ENCODE measurements around the gene NFIX.

GRCh38 chr19:12955996-12956395 is 39.3 kb upstream of the NFIX start:
- TF ChIP-seq CTCF (conservative IDR thresholded peaks at IDR 0.05; ENCODE audit: low read depth in 2 of 2) (no peak), EZH2phosphoT487 (IDR thresholded peaks at IDR 0.05; ENCODE audit: unreplicated experiment) (no peak), CREB1 (CRISPR knock-in tag; IDR thresholded peaks at IDR 0.05; ENCODE audit: low read depth) (no peak), POLR2AphosphoS5 (IDR thresholded peaks at IDR 0.05; ENCODE audit: low read depth) (no peak), EZH2 (IDR thresholded peaks at IDR 0.05; ENCODE audit: low read depth, unreplicated experiment) (no peak), ZNF114 (CRISPR knock-in tag; IDR thresholded peaks at IDR 0.05) (no peak), JUNB (IDR thresholded peaks at IDR 0.05; ENCODE audit: unreplicated experiment) (no peak), STAT1 (IDR thresholded peaks at IDR 0.05; ENCODE audit: unreplicated experiment) (no peak), ZNF331 (CRISPR knock-in tag; IDR thresholded peaks at IDR 0.05; ENCODE audit: low read depth) (no peak)
- TF ChIP-seq, protein P1, sequence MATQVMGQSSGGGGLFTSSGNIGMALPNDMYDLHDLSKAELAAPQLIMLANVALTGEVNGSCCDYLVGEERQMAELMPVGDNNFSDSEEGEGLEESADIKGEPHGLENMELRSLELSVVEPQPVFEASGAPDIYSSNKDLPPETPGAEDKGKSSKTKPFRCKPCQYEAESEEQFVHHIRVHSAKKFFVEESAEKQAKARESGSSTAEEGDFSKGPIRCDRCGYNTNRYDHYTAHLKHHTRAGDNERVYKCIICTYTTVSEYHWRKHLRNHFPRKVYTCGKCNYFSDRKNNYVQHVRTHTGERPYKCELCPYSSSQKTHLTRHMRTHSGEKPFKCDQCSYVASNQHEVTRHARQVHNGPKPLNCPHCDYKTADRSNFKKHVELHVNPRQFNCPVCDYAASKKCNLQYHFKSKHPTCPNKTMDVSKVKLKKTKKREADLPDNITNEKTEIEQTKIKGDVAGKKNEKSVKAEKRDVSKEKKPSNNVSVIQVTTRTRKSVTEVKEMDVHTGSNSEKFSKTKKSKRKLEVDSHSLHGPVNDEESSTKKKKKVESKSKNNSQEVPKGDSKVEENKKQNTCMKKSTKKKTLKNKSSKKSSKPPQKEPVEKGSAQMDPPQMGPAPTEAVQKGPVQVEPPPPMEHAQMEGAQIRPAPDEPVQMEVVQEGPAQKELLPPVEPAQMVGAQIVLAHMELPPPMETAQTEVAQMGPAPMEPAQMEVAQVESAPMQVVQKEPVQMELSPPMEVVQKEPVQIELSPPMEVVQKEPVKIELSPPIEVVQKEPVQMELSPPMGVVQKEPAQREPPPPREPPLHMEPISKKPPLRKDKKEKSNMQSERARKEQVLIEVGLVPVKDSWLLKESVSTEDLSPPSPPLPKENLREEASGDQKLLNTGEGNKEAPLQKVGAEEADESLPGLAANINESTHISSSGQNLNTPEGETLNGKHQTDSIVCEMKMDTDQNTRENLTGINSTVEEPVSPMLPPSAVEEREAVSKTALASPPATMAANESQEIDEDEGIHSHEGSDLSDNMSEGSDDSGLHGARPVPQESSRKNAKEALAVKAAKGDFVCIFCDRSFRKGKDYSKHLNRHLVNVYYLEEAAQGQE (IDR thresholded peaks at IDR 0.05; ENCODE audit: unreplicated experiment): no peak
- TF ChIP-seq, protein P2, sequence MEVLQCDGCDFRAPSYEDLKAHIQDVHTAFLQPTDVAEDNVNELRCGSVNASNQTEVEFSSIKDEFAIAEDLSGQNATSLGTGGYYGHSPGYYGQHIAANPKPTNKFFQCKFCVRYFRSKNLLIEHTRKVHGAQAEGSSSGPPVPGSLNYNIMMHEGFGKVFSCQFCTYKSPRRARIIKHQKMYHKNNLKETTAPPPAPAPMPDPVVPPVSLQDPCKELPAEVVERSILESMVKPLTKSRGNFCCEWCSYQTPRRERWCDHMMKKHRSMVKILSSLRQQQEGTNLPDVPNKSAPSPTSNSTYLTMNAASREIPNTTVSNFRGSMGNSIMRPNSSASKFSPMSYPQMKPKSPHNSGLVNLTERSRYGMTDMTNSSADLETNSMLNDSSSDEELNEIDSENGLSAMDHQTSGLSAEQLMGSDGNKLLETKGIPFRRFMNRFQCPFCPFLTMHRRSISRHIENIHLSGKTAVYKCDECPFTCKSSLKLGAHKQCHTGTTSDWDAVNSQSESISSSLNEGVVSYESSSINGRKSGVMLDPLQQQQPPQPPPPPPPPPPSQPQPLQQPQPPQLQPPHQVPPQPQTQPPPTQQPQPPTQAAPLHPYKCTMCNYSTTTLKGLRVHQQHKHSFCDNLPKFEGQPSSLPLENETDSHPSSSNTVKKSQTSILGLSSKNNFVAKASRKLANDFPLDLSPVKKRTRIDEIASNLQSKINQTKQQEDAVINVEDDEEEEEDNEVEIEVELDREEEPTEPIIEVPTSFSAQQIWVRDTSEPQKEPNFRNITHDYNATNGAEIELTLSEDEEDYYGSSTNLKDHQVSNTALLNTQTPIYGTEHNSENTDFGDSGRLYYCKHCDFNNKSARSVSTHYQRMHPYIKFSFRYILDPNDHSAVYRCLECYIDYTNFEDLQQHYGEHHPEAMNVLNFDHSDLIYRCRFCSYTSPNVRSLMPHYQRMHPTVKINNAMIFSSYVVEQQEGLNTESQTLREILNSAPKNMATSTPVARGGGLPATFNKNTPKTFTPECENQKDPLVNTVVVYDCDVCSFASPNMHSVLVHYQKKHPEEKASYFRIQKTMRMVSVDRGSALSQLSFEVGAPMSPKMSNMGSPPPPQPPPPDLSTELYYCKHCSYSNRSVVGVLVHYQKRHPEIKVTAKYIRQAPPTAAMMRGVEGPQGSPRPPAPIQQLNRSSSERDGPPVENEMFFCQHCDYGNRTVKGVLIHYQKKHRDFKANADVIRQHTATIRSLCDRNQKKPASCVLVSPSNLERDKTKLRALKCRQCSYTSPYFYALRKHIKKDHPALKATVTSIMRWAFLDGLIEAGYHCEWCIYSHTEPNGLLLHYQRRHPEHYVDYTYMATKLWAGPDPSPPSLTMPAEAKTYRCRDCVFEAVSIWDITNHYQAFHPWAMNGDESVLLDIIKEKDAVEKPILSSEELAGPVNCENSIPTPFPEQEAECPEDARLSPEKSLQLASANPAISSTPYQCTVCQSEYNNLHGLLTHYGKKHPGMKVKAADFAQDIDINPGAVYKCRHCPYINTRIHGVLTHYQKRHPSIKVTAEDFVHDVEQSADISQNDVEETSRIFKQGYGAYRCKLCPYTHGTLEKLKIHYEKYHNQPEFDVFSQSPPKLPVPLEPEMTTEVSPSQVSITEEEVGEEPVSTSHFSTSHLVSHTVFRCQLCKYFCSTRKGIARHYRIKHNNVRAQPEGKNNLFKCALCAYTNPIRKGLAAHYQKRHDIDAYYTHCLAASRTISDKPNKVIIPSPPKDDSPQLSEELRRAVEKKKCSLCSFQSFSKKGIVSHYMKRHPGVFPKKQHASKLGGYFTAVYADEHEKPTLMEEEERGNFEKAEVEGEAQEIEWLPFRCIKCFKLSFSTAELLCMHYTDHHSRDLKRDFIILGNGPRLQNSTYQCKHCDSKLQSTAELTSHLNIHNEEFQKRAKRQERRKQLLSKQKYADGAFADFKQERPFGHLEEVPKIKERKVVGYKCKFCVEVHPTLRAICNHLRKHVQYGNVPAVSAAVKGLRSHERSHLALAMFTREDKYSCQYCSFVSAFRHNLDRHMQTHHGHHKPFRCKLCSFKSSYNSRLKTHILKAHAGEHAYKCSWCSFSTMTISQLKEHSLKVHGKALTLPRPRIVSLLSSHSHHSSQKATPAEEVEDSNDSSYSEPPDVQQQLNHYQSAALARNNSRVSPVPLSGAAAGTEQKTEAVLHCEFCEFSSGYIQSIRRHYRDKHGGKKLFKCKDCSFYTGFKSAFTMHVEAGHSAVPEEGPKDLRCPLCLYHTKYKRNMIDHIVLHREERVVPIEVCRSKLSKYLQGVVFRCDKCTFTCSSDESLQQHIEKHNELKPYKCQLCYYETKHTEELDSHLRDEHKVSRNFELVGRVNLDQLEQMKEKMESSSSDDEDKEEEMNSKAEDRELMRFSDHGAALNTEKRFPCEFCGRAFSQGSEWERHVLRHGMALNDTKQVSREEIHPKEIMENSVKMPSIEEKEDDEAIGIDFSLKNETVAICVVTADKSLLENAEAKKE (CRISPR knock-in tag; IDR thresholded peaks at IDR 0.05): no peak
- TF ChIP-seq, protein P3, sequence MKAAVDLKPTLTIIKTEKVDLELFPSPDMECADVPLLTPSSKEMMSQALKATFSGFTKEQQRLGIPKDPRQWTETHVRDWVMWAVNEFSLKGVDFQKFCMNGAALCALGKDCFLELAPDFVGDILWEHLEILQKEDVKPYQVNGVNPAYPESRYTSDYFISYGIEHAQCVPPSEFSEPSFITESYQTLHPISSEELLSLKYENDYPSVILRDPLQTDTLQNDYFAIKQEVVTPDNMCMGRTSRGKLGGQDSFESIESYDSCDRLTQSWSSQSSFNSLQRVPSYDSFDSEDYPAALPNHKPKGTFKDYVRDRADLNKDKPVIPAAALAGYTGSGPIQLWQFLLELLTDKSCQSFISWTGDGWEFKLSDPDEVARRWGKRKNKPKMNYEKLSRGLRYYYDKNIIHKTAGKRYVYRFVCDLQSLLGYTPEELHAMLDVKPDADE (IDR thresholded peaks at IDR 0.05): no peak

Measured in GM23338 (cell line).